ENCODE data around the gene PLA2R1. TPM values are rescaled to one million over a fixed set of nuclear protein-coding genes. Genes with fewer than 3 reads are reported as not detected.

Gene PLA2R1
- total RNA-seq, 4 donors from 2014 or later = 11.6 to 49.2 (median 30.5) TPM

DNA sequence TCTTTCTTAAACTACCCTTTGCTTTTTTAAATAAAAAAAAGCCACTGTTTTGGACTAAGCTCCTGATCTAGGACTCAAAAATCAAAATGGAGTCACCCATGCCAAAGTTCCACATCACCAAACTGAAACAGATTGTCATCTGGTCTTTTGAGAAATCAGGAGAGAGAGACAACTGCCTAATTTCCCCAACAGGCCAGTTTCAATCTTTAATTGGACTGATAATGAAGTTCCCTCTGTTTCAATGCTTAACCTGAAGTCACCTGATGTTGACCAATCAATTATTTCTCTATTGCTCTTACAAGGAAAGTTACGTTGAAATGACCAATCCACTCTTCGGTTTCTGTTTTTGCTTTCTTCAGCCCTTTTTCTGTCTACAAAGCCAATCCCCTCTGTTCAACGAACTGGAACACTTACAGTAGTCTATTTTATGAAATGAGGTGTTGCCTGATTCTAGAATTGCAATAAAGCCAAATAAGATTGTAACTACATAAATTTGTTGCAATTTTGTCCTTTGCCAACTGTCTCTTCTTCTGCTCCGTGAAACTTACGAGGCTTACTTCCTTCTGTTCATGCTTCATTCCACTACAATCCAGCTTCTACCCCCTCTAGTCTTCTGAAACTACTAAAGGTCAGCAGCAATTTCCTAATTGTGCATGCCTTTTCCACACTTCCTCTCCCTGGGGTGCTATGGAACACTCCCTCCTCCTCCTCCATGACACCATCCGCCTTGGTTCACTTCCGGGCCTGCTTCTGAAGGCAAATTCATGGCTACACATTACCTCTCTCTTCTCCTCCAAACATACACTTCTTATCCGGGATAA, 169.2 kb downstream of the PLA2R1 start:
- no peak overlapping the region for H3K4me3 ChIP-seq
- no peaks in the 10 kb centered on the region for H3K9me3 ChIP-seq
- TF ChIP-seq POLR2A (IDR thresholded peaks at IDR 0.05) = no peak
- TF ChIP-seq, protein P1, sequence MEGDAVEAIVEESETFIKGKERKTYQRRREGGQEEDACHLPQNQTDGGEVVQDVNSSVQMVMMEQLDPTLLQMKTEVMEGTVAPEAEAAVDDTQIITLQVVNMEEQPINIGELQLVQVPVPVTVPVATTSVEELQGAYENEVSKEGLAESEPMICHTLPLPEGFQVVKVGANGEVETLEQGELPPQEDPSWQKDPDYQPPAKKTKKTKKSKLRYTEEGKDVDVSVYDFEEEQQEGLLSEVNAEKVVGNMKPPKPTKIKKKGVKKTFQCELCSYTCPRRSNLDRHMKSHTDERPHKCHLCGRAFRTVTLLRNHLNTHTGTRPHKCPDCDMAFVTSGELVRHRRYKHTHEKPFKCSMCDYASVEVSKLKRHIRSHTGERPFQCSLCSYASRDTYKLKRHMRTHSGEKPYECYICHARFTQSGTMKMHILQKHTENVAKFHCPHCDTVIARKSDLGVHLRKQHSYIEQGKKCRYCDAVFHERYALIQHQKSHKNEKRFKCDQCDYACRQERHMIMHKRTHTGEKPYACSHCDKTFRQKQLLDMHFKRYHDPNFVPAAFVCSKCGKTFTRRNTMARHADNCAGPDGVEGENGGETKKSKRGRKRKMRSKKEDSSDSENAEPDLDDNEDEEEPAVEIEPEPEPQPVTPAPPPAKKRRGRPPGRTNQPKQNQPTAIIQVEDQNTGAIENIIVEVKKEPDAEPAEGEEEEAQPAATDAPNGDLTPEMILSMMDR (IDR thresholded peaks at IDR 0.05) = no peak
- no peaks in the 10 kb centered on the region for H3K27me3 ChIP-seq
- no peak overlapping the region for H3K27ac ChIP-seq
- no peaks in the 10 kb centered on the region for H3K36me3 ChIP-seq
- H3K4me1 ChIP-seq = no peaks in the 10 kb centered on the region
- no peak for DNase-seq

DNA sequence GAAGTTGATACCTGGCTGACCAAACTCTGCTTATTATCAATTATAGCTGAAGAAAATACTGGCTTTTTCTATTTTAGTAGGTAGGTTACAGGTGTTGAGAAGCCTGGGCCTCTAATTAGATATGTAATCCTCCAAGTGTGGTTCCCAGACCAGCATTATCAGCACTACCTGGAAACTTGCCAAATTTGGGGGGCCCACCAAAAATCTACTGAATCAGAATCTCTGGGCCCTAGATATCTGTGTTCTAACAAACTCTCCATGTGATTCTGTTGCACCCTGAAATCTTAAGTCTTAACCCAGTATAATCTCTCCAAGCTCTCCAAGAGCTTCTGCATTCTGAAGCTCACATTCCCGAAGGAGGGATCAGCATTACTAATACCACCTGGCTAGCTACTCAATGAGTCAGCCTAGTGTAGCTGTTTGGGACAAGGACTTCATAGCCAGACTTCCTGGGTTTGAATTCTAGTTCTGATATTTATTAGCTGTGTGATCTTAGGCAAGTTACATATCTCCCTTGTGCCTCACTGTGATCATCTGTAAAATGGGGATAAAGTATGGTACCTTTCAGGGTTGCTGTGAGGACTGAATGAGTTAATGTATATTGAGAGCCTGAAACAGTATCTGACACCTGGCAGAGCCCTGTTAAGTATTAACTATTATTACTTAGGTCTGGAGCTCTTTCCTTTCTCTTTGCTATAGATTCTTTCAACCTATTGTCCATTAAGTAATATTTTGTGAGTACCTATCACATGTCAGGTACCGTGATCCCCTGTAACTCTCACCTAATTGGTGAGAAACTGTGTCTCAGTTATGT, 170.3 kb downstream of the PLA2R1 start:
- DNase-seq = no peak
- TF ChIP-seq POLR2A (IDR thresholded peaks at IDR 0.05) = no peak
- TF ChIP-seq, protein P1 (IDR thresholded peaks at IDR 0.05) = peak in 1 of 6 experiments; percentile 5
- Histone ChIP-seq H3K36me3 (no peaks in the 10 kb centered on the region), H3K4me3 (no peak overlapping the region), H3K4me1 (no peaks in the 10 kb centered on the region), H3K27me3 (no peaks in the 10 kb centered on the region), H3K9me3 (no peaks in the 10 kb centered on the region), H3K27ac (no peak overlapping the region)

DNA sequence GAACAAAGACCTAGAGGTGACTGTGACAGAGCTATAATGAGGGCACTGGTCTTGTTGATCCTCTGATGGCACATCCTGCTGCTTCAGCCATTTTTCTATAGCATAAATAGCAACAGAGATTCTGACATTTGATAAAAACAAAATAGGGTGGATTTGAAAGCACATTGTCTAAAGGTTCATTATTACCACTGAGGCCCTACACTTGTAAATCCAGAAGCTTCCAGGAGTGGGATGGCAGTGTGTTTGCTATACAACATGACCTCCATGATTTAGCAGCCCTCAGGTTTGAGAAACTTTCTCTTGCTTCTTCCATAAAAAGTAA, 171.2 kb downstream of the PLA2R1 start:
- no peaks in the 10 kb centered on the region for H3K4me1 ChIP-seq
- H3K27ac ChIP-seq = no peak overlapping the region
- no peaks in the 10 kb centered on the region for H3K27me3 ChIP-seq
- TF ChIP-seq, protein P1 (IDR thresholded peaks at IDR 0.05) = no peak
- TF ChIP-seq POLR2A (IDR thresholded peaks at IDR 0.05) = no peak
- H3K36me3 ChIP-seq = no peaks in the 10 kb centered on the region
- no peak for DNase-seq
- no peak overlapping the region for H3K4me3 ChIP-seq
- no peaks in the 10 kb centered on the region for H3K9me3 ChIP-seq

DNA sequence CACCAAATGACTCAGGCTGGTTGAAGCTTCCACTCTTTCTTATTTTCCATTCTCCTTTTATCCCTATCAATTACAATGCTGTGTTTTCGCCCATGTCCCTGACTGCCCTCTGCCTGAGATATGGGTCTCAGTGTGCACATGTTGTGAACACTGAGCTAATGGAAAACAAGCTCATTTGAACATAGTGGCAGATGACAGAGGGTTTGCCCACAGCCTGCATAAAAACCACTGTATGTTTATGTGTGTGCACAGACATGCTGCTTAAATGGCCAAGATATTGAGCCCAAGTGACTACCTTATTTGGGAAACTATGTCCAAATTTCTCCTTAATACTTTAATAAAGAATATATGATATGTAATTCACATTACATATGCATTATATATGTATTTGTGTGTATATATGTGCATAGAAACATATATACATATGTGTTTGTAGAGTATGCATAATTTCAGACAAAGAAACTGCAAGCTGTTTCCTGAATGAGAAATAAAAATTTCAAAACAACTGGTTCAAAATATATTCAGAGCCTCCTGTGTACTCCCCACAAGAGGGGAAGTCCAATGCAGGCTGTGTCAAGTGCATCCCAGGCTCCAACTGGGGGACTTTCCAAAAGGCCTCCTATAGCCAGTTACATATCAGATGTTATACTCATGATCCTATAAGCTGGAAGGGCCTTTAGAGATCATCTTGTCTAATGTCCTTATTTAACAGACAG, 171.7 kb downstream of the PLA2R1 start:
- H3K9me3 ChIP-seq = no peaks in the 10 kb centered on the region
- no peak for TF ChIP-seq POLR2A (IDR thresholded peaks at IDR 0.05)
- TF ChIP-seq, protein P1 (IDR thresholded peaks at IDR 0.05) = no peak
- no peaks in the 10 kb centered on the region for H3K27me3 ChIP-seq
- H3K27ac ChIP-seq = no peak overlapping the region
- no peak overlapping the region for H3K4me3 ChIP-seq
- no peaks in the 10 kb centered on the region for H3K36me3 ChIP-seq
- no peak for DNase-seq
- no peaks in the 10 kb centered on the region for H3K4me1 ChIP-seq

DNA sequence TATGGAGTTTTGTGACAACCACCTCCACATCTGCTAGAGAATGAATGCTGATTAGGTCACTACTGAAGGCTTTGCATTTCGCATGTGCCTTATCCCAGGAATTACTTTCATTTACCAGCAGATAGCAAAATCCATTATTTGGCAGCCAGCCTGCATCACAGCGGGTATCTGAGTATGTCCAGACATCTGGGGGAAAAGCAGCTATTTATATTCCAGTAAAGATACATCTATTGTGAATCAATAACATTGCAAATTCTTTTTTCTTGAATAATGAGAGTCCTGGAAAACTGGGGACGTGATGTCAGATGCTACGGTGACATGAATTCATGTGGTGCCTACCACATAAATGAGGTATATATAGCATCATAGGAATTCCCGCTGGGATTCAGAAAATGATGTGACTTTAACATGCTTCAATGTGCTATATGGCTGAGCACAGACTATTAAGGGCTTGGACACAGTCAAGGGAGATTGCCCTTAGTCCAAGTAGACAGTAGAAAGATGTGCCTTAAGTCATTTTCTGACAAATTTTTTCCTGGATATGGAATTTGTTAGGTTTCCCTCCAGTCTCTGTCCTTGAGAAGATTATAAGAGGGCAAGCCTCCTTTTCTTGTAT, 180.2 kb downstream of the PLA2R1 start:
- no peaks in the 10 kb centered on the region for H3K9me3 ChIP-seq
- H3K4me1 ChIP-seq = no peaks in the 10 kb centered on the region
- TF ChIP-seq, protein P1 (IDR thresholded peaks at IDR 0.05) = no peak
- no peak for TF ChIP-seq POLR2A (IDR thresholded peaks at IDR 0.05)
- H3K27ac ChIP-seq = no peak overlapping the region
- peaks cover 0 to 19% (median 0%) of the 10 kb centered on the region in 3 donors for H3K36me3 ChIP-seq
- DNase-seq = no peak
- no peaks in the 10 kb centered on the region for H3K27me3 ChIP-seq
- no peak overlapping the region for H3K4me3 ChIP-seq
